Mesodermal cell (in vitro differentiated cells): ENCODE results near the gene WDR89.

Experiments used
- H3K27ac ChIP-seq: 2 replicates; pipeline ENCODE4 v1.7.0; 2013; ENCODE audit warnings: mild to moderate bottlenecking, low read depth, low read length, moderate library complexity; ENCODE audit not compliant: severe bottlenecking
- H3K36me3 ChIP-seq: 2 replicates; pipeline ENCODE4 v1.7.1; 2013; ENCODE audit warnings: mild to moderate bottlenecking, low read length, moderate library complexity; ENCODE audit not compliant: control insufficient read depth, insufficient read depth
- H3K4me1 ChIP-seq: one replicate; pipeline ENCODE4 v1.7.1; 2013; ENCODE audit warnings: mild to moderate bottlenecking, low read length; ENCODE audit not compliant: insufficient read depth, control insufficient read depth, poor library complexity, severe bottlenecking
- H3K4me3 ChIP-seq: 2 replicates; pipeline ENCODE4 v1.7.0; 2013; ENCODE audit warnings: low read length, control low read depth, mild to moderate bottlenecking; ENCODE audit not compliant: insufficient read depth, poor library complexity, severe bottlenecking; ENCODE audit errors: extremely low read depth
- H3K9me3 ChIP-seq: 2 replicates; pipeline ENCODE4 v1.7.1; 2013; ENCODE audit warnings: mild to moderate bottlenecking, low read length, moderate library complexity; ENCODE audit not compliant: control insufficient read depth
- WGBS, 2 experiments: methylation state at CpG; one replicate each; pipeline ENCODE4 v1.1.5; 2013; ENCODE audit warnings: missing lambda C conversion rate in 2 of 2; ENCODE audit not compliant: insufficient coverage in 2 of 2; 5-methylcytosine and 5-hydroxymethylcytosine counted together

WDR89 gene

GRCh38 chr14:63551332-63551731, 90.3 kb downstream of the WDR89 start:
- no peaks in the 10 kb centered on the region for H3K36me3 ChIP-seq
- peaks cover 4% of the 10 kb centered on the region for H3K4me1 ChIP-seq
- peaks cover 3% of the 10 kb centered on the region for H3K9me3 ChIP-seq
- H3K4me3 ChIP-seq = no peak overlapping the region
- WGBS, 2 experiments = 80% methylated on average over 1 of the region's 3 CpGs; no CpG with 5 or more reads in 1 of the 2 experiments
- no peak overlapping the region for H3K27ac ChIP-seq

DNA sequence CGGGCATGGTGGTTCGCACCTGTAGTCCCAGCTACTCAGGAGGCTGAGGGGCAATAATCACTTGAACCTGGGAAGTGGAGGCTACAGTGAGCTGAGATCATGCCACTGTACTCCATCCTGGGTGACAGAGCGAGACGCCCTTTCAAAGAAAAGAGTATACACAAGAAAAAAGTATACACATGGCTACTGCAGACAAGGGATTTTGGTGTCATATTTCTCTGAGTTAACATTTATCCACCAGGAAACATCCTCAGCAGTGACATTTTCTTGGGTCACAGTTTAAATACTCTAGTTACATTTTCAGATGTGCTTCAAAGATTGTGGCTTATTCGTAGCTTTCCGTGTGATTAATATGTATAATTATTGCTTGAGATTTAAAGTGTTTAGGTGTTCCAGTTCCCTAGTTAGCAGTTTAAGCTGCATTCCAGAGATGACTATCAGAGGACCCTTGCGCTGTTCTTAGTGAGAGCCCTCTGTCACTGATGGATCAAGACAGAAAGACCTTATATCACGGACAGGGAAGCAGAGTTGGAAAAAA, 93.8 kb downstream of the WDR89 start:
- Histone ChIP-seq H3K9me3 (peaks cover 3% of the 10 kb centered on the region), H3K36me3 (no peaks in the 10 kb centered on the region), H3K4me1 (peaks cover 4% of the 10 kb centered on the region), H3K27ac (no peak overlapping the region), H3K4me3 (no peak overlapping the region)
- WGBS, 2 experiments = 92 to 100% methylated on average over 4 of the region's 8 CpGs
